Measurements from ENCODE around the gene STIM2.

Gene STIM2

GRCh38 chr4:26907731-26908599 is 47.3 kb downstream of the STIM2 start:
- ATAC-seq, result no peak

- no peak for ATAC-seq
Measured at GRCh38 chr4:26909369-26909768, 48.7 kb downstream of the STIM2 start.

DNA sequence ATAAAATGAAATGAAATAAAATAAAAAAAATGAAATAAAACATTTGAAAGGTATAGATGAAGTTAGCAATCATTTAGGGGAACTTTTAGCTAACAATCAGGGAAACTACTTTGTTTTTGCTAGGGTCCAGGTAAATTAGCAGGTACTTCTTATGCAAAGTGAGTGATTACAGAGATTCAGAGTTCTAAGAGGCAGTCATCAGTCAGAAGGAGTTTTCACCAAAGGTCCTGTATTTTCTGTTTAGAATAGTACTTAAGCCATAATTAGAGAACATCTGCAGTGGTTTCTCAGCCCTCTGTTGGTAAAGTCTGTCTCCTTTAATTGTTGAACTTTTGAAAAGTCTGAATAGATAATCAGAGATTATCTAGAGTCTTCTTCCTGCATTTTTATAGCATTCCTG is 50.6 kb downstream of the STIM2 start:
- ATAC-seq, result no peak

DNA sequence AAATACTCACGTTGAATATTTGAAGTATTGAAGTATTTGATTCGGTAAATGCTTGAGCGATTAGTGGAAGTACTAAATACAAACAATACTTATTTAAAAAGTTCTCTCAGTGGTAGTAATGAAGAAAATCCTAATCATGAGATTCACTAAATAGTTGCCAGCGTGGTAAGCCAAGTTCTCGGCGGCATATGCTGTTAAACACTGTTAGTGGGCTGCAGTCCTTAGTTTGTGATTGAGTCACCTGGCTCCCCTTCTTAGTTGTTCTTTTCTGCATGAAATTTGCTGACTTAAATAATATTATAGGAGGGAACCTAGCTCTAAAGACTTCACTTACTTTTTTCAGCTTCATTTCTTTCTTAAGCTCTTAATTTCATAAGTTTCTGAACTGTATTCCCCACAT is 51.4 kb downstream of the STIM2 start:
- ATAC-seq, result no peak

GRCh38 chr4:26912810-26913209 is 52.2 kb downstream of the STIM2 start:
- no peak for ATAC-seq

GRCh38 chr4:26916195-26916594 is 55.6 kb downstream of the STIM2 start:
- no peak for ATAC-seq

GRCh38 chr4:26930964-26931363 is 70.3 kb downstream of the STIM2 start:
- no peak for ATAC-seq

DNA sequence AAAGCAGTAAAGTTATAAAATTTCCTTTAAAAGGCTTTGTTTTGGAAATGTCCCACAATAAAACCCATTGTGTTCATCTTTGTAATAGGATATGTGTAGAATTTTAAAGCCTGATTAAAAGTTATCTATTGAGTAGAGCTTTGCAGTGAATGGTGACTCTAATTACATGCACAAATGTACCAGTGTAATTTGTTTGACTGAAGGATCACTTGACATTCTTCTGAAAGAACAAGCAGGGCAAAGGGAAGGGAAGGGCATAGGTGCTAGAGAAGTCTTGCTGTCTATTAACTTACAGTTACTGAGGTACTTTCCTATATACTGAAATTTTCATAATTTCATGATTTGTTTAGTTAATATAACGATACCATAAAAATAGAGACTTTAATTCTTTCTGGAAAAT is 70.8 kb downstream of the STIM2 start:
- no peak for ATAC-seq

DNA sequence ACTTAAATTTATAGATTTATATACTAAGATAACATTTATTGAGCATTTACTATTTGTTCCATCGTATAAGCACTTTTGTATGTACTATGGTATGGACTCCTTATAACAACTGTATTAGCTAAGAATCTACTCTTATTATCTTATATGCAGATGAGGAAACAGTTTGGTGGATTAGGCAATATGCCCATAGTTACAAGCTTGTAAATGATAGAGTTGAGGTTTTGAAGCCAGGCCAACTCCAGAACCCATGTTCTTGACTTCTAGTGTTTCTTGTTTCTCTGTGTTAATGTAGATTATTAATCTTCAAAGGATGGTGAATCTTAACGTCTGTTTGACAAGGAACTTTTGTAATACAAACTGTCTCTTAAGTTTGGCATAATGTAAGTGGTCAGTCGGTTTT is 71.3 kb downstream of the STIM2 start:
- ATAC-seq, result no peak

DNA sequence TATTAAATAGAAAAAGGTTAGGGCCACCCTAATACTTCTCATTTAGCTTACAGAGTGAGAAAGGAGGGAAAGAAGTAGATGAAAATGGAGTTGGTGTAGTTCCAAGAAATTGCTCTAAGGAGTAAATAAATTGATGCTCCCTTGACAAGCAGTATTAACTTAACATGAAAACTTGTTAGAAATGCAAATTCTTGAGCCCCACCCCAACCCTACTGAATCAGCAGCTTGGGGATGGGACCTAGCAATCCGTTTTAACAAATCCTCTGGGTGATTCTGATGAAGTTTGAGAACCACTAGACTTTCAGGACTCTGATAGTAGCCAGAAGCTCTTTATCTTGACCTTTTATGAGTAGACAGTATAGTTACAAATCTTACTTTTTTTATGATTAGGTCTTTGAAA is 74.8 kb downstream of the STIM2 start:
- no peak for ATAC-seq

DNA sequence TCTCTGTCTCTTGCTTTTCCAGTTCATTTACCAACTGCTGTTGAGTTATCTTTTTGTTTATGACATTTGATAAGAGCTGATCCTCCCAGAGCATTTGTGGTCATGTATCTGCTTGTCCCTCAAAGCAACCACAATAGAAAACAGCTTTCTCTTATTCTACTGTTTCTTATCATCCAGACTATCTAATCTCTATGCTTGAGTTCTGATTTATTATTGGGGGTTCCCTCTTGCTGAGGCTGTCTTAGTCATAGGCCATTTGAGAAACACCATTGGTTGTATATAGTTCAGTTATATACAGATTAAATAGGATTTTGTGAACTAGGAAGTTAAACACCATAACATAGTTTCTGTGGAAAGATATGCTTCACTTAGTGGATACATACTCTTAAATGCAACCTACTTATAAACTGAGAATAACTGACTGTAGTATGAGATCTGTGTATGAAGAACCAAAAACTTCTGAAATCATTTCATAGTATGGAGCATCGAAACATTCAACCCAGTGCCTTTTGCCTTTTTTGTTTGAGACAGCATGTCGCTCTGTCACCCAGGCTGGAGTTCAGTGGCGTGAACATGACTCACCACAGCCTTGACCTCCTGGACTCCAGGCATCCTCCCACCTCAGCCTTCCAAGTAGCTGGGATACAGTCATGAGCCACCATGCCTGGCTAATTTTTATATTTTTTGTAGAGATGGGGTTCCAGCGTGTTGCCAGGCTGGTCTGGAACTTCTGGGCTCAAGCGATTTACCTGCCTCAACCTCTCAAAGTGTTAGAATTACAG is 75.8 kb downstream of the STIM2 start:
- ATAC-seq, result no peak

DNA sequence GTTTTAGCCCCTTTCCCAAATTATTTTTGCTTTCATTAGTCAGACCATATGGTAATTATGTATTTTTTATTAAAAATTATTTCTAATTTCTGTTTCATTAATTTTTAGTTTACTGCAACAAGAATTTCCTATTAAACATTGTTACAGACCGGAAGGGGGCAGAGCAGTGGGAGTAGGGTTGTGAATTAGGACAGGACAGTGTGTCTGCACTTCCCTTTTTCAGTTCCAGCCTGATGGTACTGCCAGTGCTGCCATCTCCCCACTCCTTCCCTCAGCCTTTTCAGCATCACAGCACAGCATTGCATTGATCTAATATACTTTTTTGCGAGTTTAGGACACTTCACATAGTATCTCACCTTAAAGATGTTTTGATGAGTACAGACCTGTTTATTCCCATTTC is 76.5 kb downstream of the STIM2 start:
- ATAC-seq, result no peak

DNA sequence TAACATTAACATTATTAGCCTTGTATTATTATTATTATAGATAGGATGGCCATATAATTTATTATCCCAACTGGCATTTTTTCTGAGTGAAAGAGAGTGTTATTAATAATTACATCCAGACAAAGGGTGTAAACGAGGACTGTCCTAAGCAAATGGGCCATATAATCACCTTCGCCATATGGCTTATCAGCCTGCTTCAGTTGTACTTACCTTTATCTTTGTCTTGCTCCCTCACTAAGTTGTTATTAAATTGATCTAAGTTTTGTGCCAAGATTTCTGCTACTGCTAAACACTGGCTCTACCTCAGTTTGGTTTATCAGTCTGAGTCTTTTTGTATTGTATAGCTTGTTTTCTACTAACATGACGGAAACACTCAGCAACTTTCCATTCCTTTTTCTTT is 76.9 kb downstream of the STIM2 start:
- ATAC-seq, result no peak

GRCh38 chr4:26938516-26938915 is 77.9 kb downstream of the STIM2 start:
- no peak for ATAC-seq

DNA sequence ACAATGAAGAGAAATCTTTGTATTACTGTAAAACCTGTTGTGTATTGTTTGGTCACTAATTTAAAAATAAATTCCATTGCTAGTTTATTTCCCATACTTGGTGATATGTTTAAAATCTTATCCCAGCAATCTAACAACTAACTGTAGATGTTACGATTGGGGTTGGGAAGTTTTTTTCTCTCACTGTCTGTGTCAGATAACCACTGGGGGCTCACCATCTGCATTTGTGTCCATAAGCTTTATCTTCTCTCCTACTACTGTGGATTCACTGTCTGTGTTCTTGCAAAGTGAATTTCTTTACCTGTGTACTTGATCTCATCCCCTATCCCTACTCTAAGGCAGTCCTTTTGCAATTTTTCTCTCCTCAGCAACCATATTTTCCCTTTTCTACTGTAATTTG is 81.3 kb downstream of the STIM2 start:
- ATAC-seq, result no peak

DNA sequence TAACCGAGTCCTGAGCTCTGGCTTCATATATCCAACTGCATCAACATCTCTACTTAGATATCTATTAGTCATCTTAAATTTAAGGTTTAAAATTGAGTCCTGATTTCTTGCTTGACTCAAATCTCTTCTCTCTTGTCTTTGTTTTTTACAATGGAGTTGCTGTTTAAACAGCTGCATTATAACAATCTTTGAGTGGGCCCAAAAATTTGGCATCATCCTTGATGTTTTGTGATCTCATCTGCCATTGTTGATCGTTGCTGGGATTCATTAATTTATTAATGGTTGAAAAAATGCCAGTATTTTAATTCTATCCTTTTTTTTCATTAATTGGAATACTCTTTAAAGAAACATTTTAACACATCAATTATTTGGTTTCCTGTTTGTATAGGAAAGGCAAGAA is 82.2 kb downstream of the STIM2 start:
- no peak for ATAC-seq

GRCh38 chr4:26943391-26943790 is 82.8 kb downstream of the STIM2 start:
- no peak for ATAC-seq

GRCh38 chr4:26945794-26946193 is 85.2 kb downstream of the STIM2 start:
- no peak for ATAC-seq

- no peak for ATAC-seq
Measured at GRCh38 chr4:26947318-26947717, 86.7 kb downstream of the STIM2 start.

DNA sequence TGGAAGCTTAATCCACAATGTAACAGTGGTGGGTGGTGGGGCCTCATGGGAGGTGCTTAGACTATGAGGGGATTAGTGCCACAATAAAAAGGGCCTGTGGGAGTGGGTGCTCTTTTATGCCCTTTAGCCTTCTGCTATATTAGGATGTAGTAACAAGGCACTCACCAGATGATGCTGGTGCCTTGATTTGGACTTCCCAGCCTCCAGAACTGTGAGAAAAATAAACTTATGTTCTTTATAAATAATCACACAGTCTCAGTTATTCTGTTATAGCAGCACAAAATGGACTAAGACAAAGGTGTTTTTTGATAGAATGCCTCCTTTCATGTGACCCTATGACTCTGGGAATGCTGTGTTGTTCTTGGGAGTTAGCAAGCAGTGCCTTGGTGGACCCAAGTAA is 89.8 kb downstream of the STIM2 start:
- ATAC-seq, result no peak

- ATAC-seq, result no peak
Measured at GRCh38 chr4:26952891-26953290, 92.2 kb downstream of the STIM2 start.

GRCh38 chr4:26953366-26953765 is 92.7 kb downstream of the STIM2 start:
- ATAC-seq, result no peak

GRCh38 chr4:26953770-26954423 is 93.3 kb downstream of the STIM2 start:
- ATAC-seq, result no peak

GRCh38 chr4:26955241-26955640 is 94.6 kb downstream of the STIM2 start:
- no peak for ATAC-seq
